Gastroesophageal sphincter (tissue), 3 donors: ENCODE data around the gene B4GALT6.

Source experiments
- CTCF ChIP-seq, 4 experiments: fragments of 200-600 bp in 2 of 4; fragments of 450-650 bp in 2 of 4; sonication (generic) in 1 of 4; IDR thresholded peaks; one replicate each; pipeline ENCODE4 v1.5.1; 2017 to 2019; ENCODE audit warnings: antibody characterized with exemption in 4 of 4, mild to moderate bottlenecking in 2 of 4, moderate library complexity in 2 of 4
- EP300 ChIP-seq: sonication (generic); formaldehyde crosslinking; IDR thresholded peaks from one replicate; pipeline ENCODE4 v1.6.1; 2017; ENCODE audit warnings: antibody characterized with exemption, mild to moderate bottlenecking
- POLR2A ChIP-seq, 2 donors: fragments of 450-650 bp; IDR thresholded peaks; one replicate each; pipeline ENCODE4 v1.6.1; 2017; ENCODE audit warnings: antibody characterized with exemption in 2 of 2, mild to moderate bottlenecking in 2 of 2, moderate library complexity in 1 of 2

- TF ChIP-seq CTCF (IDR thresholded peaks at IDR 0.05) (no peak), POLR2A (IDR thresholded peaks at IDR 0.05) (no peak), EP300 (no peak)
Measured at GRCh38 chr18:31648458-31648857, 35.9 kb downstream of the B4GALT6 start.
